Measurements from ENCODE around the gene PMS1.

- no peak for TF ChIP-seq YY1 (IDR thresholded peaks at IDR 0.05; ENCODE audit: insufficient read depth, insufficient read length)
- no peak for TF ChIP-seq ZNF274 (IDR thresholded peaks at IDR 0.05; ENCODE audit: low read depth, low read length)
- no peak for TF ChIP-seq SUZ12 (IDR thresholded peaks at IDR 0.05; ENCODE audit: extremely low read depth, insufficient read depth, insufficient read length)
Observed at GRCh38 chr2:189821953-189822748, 37.9 kb downstream of the PMS1 start.

All from NT2/D1 (cell line).